Heart left ventricle (tissue), 16 donors: ENCODE results near the gene ARL15. TPM values are rescaled to one million over a fixed set of nuclear protein-coding genes. Genes with fewer than 3 reads are reported as not detected.

Experiments used
- ATAC-seq, 4 donors: fragments of 200-7000 bp; cut with Tn5 transposase; one replicate each; pipeline ENCODE4 v1.9.1; 2020 to 2022; ENCODE audit warnings: moderate library complexity in 4 of 4, mild to moderate bottlenecking in 3 of 4, moderate number of reproducible peaks in 1 of 4
- DNase-seq, 5 donors: peaks; one replicate each; pipeline ENCODE4 v3.0.0-alpha.2; 2020
- H3K27ac ChIP-seq, 12 donors: fragments of 200-600 bp; sonication (generic) in 4 of 12; one replicate each; pipeline versions ENCODE4 v1.5.0 to v1.8.0; 2016 to 2022; ENCODE audit warnings: mild to moderate bottlenecking in 2 of 12
- H3K27me3 ChIP-seq, 9 donors: fragments of 200-600 bp; sonication (generic) in 2 of 9; one replicate each; pipeline versions ENCODE4 v1.5.1 to v1.8.0; 2016 to 2022; ENCODE audit warnings: mild to moderate bottlenecking in 3 of 9
- H3K36me3 ChIP-seq, 9 donors: fragments of 200-600 bp; sonication (generic) in 2 of 9; one replicate each; pipeline versions ENCODE4 v1.5.0 to v1.8.0; 2018 to 2022; ENCODE audit warnings: mild to moderate bottlenecking in 2 of 9
- H3K4me1 ChIP-seq, 12 donors: fragments of 200-600 bp; sonication (generic) in 4 of 12; one replicate each; pipeline versions ENCODE4 v1.5.0 to v1.8.0; 2016 to 2022; ENCODE audit warnings: mild to moderate bottlenecking in 3 of 12
- H3K4me3 ChIP-seq, 12 donors: fragments of 200-600 bp; sonication (generic) in 4 of 12; one replicate each; pipeline versions ENCODE4 v1.5.0 to v1.8.0; 2017 to 2022; ENCODE audit warnings: mild to moderate bottlenecking in 9 of 12, moderate library complexity in 4 of 12
- H3K9me3 ChIP-seq, 12 donors: fragments of 200-600 bp; sonication (generic) in 4 of 12; one replicate each; pipeline versions ENCODE4 v1.5.0 to v1.8.0; 2016 to 2022; ENCODE audit warnings: mild to moderate bottlenecking in 1 of 12
- CTCF ChIP-seq, 12 donors: fragments of 200-600 bp; sonication (generic) in 4 of 12; IDR thresholded peaks; one replicate each; pipeline versions ENCODE4 v1.5.0 to v1.8.0; 2018 to 2022; ENCODE audit warnings: antibody characterized with exemption in 12 of 12, mild to moderate bottlenecking in 5 of 12
- POLR2A ChIP-seq, 2 donors: fragments of 450-650 bp; IDR thresholded peaks; one replicate each; pipeline ENCODE4 v1.6.1; 2017; ENCODE audit warnings: antibody characterized with exemption in 2 of 2, mild to moderate bottlenecking in 2 of 2, moderate library complexity in 2 of 2
- WGBS, 4 donors: extraction: QIAGEN DNeasy Blood & Tissue Kit in 2 of 4; methylation state at CpG; one replicate each; pipeline versions ENCODE4 v1.1.5 to v1.1.7; 2013 to 2018; 5-methylcytosine and 5-hydroxymethylcytosine counted together
- intact Hi-C, 10 donors: fragments of 100-400 bp; cut with DNase I; formaldehyde crosslinking; loops; one replicate each; pipeline versions ENCODE4 v1.11.1 to v1.14.2; 2022
- polyA plus RNA-seq, 2 donors: library from polyadenylated mRNA; stranded (reverse); fragments of 200-250 nt; gene quantifications; one replicate each; pipeline ENCODE4 v1.2.3, GENCODE V29; 2013
- total RNA-seq, 9 donors: library from RNA; depleted of rRNA in 2 of 9; stranded (reverse); fragments of >200 nt in 2 of 9; fragmentation: NEBNext Ultra II Directional in 3 of 9; extraction: Animal tissue kit (Norgen Biotek cat#: 25700) in 3 of 9; gene quantifications; one replicate each; pipeline versions ENCODE4 v1.1.0 to v1.2.4, GENCODE V29; 2016 to 2023
- donor health status: ischemic (EF 13 %, LVEDD 7.1; RV severe dilation, severe dysfunction).
- donor health status: healthy with polysubstance abuse.
- donor health status: DM: no; HTN: yes; CAD: no.
- donor health status: DM: no; HTN: no; CAD: no.
- donor health status: ischemic (EF 25% LVEDD 6.9; RV normal size, moderate dysfunction).
- donor health status: ischemic (EF 25% LVEDD 5.7; RV mildly dilated, moderate dysfunction).
- donor health status: healthy.
- donor health status: DM: yes; HTN: yes; CAD: no.
- donor health status: ischemic (EF 35%, LVEDD 5.7; RV mildly dilated, moderate dysfunction).
- donor health status: nonischemic (EF 11% LVEDD 7.7; RV severe dilation, severe dysfunction).
- donor health status: DM: yes; HTN: yes; CAD: no.
- donor health status: PGD.
- donor health status: ischemic (EF 29% LVEDD 5.4; RV normal size, mild dysfunction).
- donor health status: nonischemic (EF 23%, LVEDD 6.1; RV moderate dilation, normal function).

ARL15 gene
- total and polyA plus RNA-seq, 11 donors: 7.1 to 35.0 (median 23.2) TPM

GRCh38 chr5:53924392-53924791 lies 386.0 kb downstream of the ARL15 start:
- no peaks in the 10 kb centered on the region for H3K27me3 ChIP-seq
- 69 to 79% (median 73%) methylated on average over 2 of the region's 2 CpGs for WGBS, 4 donors
- no peak overlapping the region for H3K4me3 ChIP-seq
- ATAC-seq (peak in 1 of 4 donors; percentile 29), DNase-seq (no peak)
- no peaks in the 10 kb centered on the region for H3K9me3 ChIP-seq
- H3K27ac ChIP-seq: no peak overlapping the region
- no peak for TF ChIP-seq CTCF (IDR thresholded peaks at IDR 0.05)
- no peaks in the 10 kb centered on the region for H3K36me3 ChIP-seq
- H3K4me1 ChIP-seq: peaks cover 0 to 6% (median 0%) of the 10 kb centered on the region in 12 donors
- intact Hi-C loops: no loop called here

GRCh38 chr5:53923961-53924360 lies 386.4 kb downstream of the ARL15 start:
- H3K9me3 ChIP-seq: no peaks in the 10 kb centered on the region
- no peak for DNase-seq
- ATAC-seq: no peak
- H3K4me3 ChIP-seq: no peak overlapping the region
- no peaks in the 10 kb centered on the region for H3K27me3 ChIP-seq
- 75 to 80% (median 78%) methylated on average over 6 of the region's 6 CpGs for WGBS, 4 donors
- H3K36me3 ChIP-seq: no peaks in the 10 kb centered on the region
- no peak for TF ChIP-seq CTCF (IDR thresholded peaks at IDR 0.05)
- peaks cover 0 to 6% (median 0%) of the 10 kb centered on the region in 12 donors for H3K4me1 ChIP-seq
- intact Hi-C loops: no loop called here
- no peak overlapping the region for H3K27ac ChIP-seq

- Histone ChIP-seq H3K27ac (no peak overlapping the region), H3K4me1 (peaks cover 0 to 6% (median under 1%) of the 10 kb centered on the region in 12 donors), H3K4me3 (no peak overlapping the region), H3K27me3 (no peaks in the 10 kb centered on the region), H3K9me3 (no peaks in the 10 kb centered on the region), H3K36me3 (no peaks in the 10 kb centered on the region)
- 86 to 91% (median 88%) methylated on average over 8 of the region's 8 CpGs for WGBS, 4 donors
- TF ChIP-seq CTCF (IDR thresholded peaks at IDR 0.05): no peak
- no peak for TF ChIP-seq POLR2A (IDR thresholded peaks at IDR 0.05)
- intact Hi-C loops: no loop called here
- DNase-seq: no peak
- no peak for ATAC-seq
Observed at GRCh38 chr5:53922508-53923498, 387.6 kb downstream of the ARL15 start.

GRCh38 chr5:53917826-53918225 lies 392.5 kb downstream of the ARL15 start:
- ATAC-seq (no peak), DNase-seq (no peak)
- no peaks in the 10 kb centered on the region for H3K9me3 ChIP-seq
- H3K27ac ChIP-seq: no peak overlapping the region
- intact Hi-C loops: no loop called here
- H3K4me1 ChIP-seq: peaks cover 0 to 5% (median 0%) of the 10 kb centered on the region in 12 donors
- H3K4me3 ChIP-seq: no peak overlapping the region
- no peaks in the 10 kb centered on the region for H3K27me3 ChIP-seq
- no peak for TF ChIP-seq POLR2A (IDR thresholded peaks at IDR 0.05)
- no peak for TF ChIP-seq CTCF (IDR thresholded peaks at IDR 0.05)
- WGBS, 4 donors: 83 to 91% (median 88%) methylated on average over 3 of the region's 3 CpGs
- H3K36me3 ChIP-seq: no peaks in the 10 kb centered on the region
